HG03196 (cell line): ENCODE results near the gene NFKBIE.

Experiments used
- ATAC-seq: cut with Tn5 transposase; IDR thresholded peaks from one replicate; pipeline ENCODE4 v1.9.1; 2021; ENCODE audit not compliant: unreplicated experiment

Gene NFKBIE

DNA sequence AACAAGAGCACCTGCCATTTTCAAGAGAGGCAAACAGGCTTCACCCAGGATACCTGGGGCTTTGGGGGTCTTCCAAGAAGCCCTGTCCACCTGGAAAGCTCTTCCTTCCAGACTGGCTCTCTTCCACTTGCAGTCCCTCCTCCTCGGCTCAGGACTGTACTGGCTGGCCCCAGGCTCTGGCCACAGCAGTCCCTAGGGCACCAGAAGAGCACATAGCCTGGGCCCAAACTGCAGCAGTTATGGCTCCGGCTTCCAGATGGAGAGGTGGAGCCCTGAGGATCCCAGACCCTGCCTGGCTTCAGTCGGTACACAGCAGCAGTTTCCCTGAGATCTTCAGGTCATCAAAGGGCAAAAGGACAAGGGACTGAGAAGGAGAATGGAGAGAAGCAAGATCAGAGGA is 6.4 kb downstream of the NFKBIE start:
- no peak for ATAC-seq

- ATAC-seq: no peak
Observed at GRCh38 chr6:44258325-44258863, 7.0 kb downstream of the NFKBIE start.

- ATAC-seq: peak; percentile 15
Observed at GRCh38 chr6:44257753-44258324, 7.5 kb downstream of the NFKBIE start.

- peak; percentile 48 for ATAC-seq
Observed at GRCh38 chr6:44257025-44257752, 8.2 kb downstream of the NFKBIE start, which contains the start of gene SLC35B2. Gene SLC35B2 (minus strand): TSS chr6:44257528. CDS start chr6:44257410, 118 bp downstream.

- no peak for ATAC-seq
Observed at GRCh38 chr6:44256775-44257024, 8.7 kb downstream of the NFKBIE start.

- ATAC-seq: no peak
Observed at GRCh38 chr6:44255871-44256774, 9.2 kb downstream of the NFKBIE start.

- no peak for ATAC-seq
Observed at GRCh38 chr6:44255105-44255808, 10.1 kb downstream of the NFKBIE start.

GRCh38 chr6:44254191-44255104 is 10.9 kb downstream of the NFKBIE start:
- ATAC-seq: no peak

DNA sequence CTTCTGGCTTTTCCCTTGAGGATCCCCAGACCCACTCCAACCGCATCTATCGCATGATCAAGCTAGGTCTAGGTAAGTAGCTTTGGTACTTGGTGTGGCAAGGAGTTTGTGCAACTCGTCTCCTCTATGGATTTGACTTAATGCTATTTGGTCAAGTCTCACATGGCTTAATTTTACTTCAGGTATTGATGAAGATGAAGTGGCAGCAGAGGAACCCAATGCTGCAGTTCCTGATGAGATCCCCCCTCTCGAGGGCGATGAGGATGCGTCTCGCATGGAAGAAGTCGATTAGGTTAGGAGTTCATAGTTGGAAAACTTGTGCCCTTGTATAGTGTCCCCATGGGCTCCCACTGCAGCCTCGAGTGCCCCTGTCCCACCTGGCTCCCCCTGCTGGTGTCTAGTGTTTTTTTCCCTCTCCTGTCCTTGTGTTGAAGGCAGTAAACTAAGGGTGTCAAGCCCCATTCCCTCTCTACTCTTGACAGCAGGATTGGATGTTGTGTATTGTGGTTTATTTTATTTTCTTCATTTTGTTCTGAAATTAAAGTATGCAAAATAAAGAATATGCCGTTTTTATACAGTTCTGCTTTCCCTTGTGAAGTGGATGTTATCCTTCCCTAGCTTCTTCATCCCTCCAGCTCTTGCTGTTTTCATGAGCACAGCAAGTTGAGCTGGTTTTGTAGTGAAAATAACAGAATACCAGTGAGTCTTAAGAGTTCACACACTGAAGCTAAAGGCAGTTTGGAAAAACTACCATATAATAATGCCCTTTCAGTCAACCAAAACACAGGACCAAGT is 11.8 kb downstream of the NFKBIE start:
- no peak for ATAC-seq

- ATAC-seq: no peak
Observed at GRCh38 chr6:44251576-44252524, 13.5 kb downstream of the NFKBIE start.

DNA sequence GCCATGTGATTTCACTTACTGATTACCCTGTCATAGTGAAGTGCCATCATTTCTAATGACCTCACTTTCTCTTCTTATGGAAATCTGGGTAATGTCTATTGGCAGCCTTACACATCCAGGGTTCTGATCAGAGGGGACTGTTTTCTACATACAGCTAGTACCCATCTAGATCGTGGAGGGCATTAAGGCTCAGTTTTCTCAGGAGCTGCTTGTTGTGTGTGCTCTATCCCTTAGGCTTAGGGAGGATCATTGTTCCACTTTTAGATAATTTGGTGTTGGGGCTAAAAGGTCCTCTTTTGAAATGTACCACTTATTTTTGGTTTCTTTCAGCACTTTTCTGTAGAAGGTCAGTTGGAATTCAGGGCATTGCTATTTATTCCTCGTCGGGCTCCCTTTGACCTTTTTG is 14.6 kb downstream of the NFKBIE start:
- ATAC-seq: no peak

DNA sequence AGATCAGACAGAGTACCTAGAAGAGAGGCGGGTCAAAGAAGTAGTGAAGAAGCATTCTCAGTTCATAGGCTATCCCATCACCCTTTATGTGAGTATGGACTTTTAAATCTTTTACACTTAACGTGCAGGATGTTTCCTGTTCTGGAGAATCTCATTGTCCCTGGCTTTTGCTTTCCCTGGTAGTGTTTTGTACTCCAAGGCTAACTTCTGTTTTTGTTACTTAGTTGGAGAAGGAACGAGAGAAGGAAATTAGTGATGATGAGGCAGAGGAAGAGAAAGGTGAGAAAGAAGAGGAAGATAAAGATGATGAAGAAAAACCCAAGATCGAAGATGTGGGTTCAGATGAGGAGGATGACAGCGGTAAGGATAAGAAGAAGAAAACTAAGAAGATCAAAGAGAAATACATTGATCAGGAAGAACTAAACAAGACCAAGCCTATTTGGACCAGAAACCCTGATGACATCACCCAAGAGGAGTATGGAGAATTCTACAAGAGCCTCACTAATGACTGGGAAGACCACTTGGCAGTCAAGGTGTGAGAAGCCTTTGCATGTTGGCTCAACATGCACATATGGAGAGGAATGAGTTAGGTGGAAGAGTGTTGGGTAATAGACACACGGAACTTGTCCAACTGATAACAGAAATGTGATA is 15.2 kb downstream of the NFKBIE start:
- ATAC-seq: no peak

GRCh38 chr6:44249082-44249748 is 16.1 kb downstream of the NFKBIE start:
- ATAC-seq: no peak

GRCh38 chr6:44248579-44248978 is 16.8 kb downstream of the NFKBIE start:
- no peak for ATAC-seq

- peak; percentile 28 for ATAC-seq
Observed at GRCh38 chr6:44247338-44248302, 17.7 kb downstream of the NFKBIE start.
